ENCODE results near the gene SORCS2. TPM values are rescaled to one million over a fixed set of nuclear protein-coding genes. Genes with fewer than 3 reads are reported as not detected.

SORCS2 gene
- polyA plus RNA-seq, 3 donors: 0.46 to 0.55 TPM; not detected in 1

DNA sequence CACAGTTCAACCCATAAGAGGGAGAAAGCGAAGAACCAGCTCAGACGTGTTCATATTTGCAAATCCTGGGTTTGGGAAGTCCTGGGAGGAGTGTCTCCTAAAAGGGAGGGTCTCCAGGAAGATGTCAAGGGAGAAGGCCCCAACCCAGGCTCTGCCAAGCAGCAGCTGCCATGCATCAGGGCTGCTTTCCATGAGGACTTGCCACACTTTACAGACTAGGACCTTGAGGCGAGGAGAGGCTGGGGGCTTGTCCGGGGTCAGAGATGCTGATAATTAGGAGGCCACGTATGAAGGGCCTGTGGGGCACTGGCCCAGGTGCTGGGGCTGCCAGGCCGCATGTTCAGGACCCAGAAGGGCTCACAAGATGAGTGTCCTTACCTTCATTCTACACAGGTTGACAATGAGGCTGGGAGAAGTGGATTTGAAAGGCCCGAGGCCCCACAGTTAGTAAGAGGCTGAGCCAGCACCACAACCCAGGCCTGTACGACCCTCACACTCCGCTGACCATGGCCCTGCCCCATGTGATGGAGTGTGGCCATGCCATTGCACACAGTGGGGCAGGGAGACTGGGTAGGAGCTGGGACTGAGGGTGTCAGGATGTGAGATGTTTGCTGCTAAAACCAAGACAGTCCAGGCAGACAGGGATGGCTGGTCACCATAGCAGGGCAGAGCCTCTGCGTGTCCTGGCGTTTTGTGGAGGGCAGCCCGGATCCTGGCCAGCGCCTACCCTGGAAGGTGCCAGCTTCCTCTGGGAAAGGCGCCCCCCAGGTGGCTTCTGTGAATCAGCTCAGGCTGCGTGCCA, 147.6 kb downstream of the SORCS2 start:
- WGBS (ENCODE audit: insufficient coverage): 96% methylated on average over 11 of the region's 15 CpGs
- no peak for DNase-seq
- Histone ChIP-seq H4K20me1 (ENCODE audit: insufficient read depth, low read length) (no peaks in the 10 kb centered on the region), H3K27me3 (ENCODE audit: control insufficient read depth in 2 of 2, insufficient read depth in 2 of 2, low read length in 2 of 2) (no peaks in the 10 kb centered on the region), H3K36me3 (replicated peaks in 1 of 2; ENCODE audit: control insufficient read depth in 1 of 2, insufficient read depth in 2 of 2, low read length in 2 of 2) (no peaks in the 10 kb centered on the region), H3K9ac (ENCODE audit: insufficient read depth, low read length, poor library complexity, severe bottlenecking) (no peak overlapping the region), H3K4me1 (ENCODE audit: control insufficient read depth in 1 of 2, insufficient read depth in 2 of 2, low read length in 2 of 2) (no peaks in the 10 kb centered on the region), H3K4me3 (replicated peaks in 1 of 3; ENCODE audit: low read depth in 2 of 3, low read length in 3 of 3) (no peak overlapping the region), H2AFZ (ENCODE audit: insufficient read depth, low read depth, low read length, poor library complexity, severe bottlenecking) (no peak overlapping the region), H3K79me2 (ENCODE audit: insufficient read depth, low read length) (no peaks in the 10 kb centered on the region), H3K27ac (ENCODE audit: low read depth in 1 of 2, low read length in 2 of 2) (no peak overlapping the region), H3K9me3 (replicated peaks in 1 of 2; ENCODE audit: control insufficient read depth in 1 of 2, insufficient read depth in 1 of 2, low read length in 2 of 2) (no peaks in the 10 kb centered on the region), H3K4me2 (replicated peaks; ENCODE audit: extremely low read depth, low read length, poor library complexity, severe bottlenecking) (no peak overlapping the region)
- Mint-ChIP-seq H3K36me3 (no peaks in the 10 kb centered on the region), H3K27ac (no peak overlapping the region), H3K9me3 (peaks cover 0 to 9% (median 1%) of the 10 kb centered on the region in 7 donors), H3K4me1 (no peaks in the 10 kb centered on the region), H3K27me3 (ENCODE audit: low read depth in 3 of 3) (peaks cover 0 to 5% (median 4%) of the 10 kb centered on the region in 3 donors), H3K4me3 (no peak overlapping the region)
- intact Hi-C loops (cut with micrococcal nuclease): no loop called here
- TF ChIP-seq, protein P1, sequence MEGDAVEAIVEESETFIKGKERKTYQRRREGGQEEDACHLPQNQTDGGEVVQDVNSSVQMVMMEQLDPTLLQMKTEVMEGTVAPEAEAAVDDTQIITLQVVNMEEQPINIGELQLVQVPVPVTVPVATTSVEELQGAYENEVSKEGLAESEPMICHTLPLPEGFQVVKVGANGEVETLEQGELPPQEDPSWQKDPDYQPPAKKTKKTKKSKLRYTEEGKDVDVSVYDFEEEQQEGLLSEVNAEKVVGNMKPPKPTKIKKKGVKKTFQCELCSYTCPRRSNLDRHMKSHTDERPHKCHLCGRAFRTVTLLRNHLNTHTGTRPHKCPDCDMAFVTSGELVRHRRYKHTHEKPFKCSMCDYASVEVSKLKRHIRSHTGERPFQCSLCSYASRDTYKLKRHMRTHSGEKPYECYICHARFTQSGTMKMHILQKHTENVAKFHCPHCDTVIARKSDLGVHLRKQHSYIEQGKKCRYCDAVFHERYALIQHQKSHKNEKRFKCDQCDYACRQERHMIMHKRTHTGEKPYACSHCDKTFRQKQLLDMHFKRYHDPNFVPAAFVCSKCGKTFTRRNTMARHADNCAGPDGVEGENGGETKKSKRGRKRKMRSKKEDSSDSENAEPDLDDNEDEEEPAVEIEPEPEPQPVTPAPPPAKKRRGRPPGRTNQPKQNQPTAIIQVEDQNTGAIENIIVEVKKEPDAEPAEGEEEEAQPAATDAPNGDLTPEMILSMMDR (IDR thresholded peaks at IDR 0.05): no peak

DNA sequence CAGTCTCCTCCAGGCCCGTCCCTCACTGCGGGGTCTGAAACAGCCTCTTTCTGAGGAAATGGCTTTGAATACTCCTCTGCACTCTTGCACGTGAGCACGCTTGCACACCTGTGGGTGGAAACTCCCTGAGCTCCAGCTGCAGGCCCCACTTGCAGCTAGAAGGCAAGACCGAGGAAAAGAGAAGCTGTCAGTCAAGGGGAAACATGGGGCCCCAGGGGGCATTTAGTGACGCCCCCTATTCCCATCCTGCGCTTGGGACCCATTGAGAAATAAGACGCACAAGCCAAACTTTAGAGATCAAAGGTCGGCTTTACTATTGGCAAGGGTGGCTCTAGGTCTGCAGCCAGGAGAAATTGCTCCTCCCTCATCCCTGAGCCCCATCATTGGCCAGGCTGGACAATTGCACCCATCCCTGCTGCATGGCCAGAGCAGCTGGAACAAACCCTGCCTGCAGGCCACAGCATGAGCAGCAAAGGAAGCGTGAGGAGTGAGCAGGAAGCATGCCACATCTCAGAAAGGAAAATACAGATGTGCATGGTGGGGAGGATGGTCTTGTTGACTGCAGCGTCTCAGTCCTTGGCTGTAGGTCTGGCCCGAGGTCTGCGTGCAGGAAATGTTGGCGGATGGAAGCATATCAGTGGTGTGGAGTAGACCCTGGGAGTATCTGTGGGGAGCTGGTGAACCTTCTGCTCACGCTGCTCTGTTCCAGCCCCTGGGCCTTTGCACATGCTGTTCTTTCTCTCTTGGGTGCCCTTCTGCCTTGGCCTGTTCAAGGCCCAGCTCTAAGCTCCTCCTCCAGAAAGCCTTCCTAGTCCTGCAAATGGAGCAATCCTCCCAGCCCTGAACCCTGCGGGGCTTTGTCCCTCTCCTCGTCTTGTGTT, 148.5 kb downstream of the SORCS2 start:
- Histone ChIP-seq H2AFZ (ENCODE audit: insufficient read depth, low read depth, low read length, poor library complexity, severe bottlenecking) (no peak overlapping the region), H3K4me2 (replicated peaks; ENCODE audit: extremely low read depth, low read length, poor library complexity, severe bottlenecking) (no peak overlapping the region), H3K9ac (ENCODE audit: insufficient read depth, low read length, poor library complexity, severe bottlenecking) (no peak overlapping the region), H3K36me3 (replicated peaks in 1 of 2; ENCODE audit: control insufficient read depth in 1 of 2, insufficient read depth in 2 of 2, low read length in 2 of 2) (no peaks in the 10 kb centered on the region), H3K4me1 (ENCODE audit: control insufficient read depth in 1 of 2, insufficient read depth in 2 of 2, low read length in 2 of 2) (no peaks in the 10 kb centered on the region), H3K27me3 (ENCODE audit: control insufficient read depth in 2 of 2, insufficient read depth in 2 of 2, low read length in 2 of 2) (no peaks in the 10 kb centered on the region), H3K27ac (ENCODE audit: low read depth in 1 of 2, low read length in 2 of 2) (no peak overlapping the region), H3K4me3 (replicated peaks in 1 of 3; ENCODE audit: low read depth in 2 of 3, low read length in 3 of 3) (no peak overlapping the region), H3K79me2 (ENCODE audit: insufficient read depth, low read length) (no peaks in the 10 kb centered on the region), H3K9me3 (replicated peaks in 1 of 2; ENCODE audit: control insufficient read depth in 1 of 2, insufficient read depth in 1 of 2, low read length in 2 of 2) (no peaks in the 10 kb centered on the region), H4K20me1 (ENCODE audit: insufficient read depth, low read length) (no peaks in the 10 kb centered on the region)
- Mint-ChIP-seq H3K27ac (no peak overlapping the region), H3K36me3 (no peaks in the 10 kb centered on the region), H3K9me3 (peaks cover 0 to 15% (median 4%) of the 10 kb centered on the region in 7 donors), H3K4me1 (no peaks in the 10 kb centered on the region), H3K4me3 (no peak overlapping the region), H3K27me3 (ENCODE audit: low read depth in 3 of 3) (peaks cover 0 to 8% (median 6%) of the 10 kb centered on the region in 3 donors)
- no peak for DNase-seq
- TF ChIP-seq, protein P1 (IDR thresholded peaks at IDR 0.05): no peak
- 95% methylated on average over 15 of the region's 17 CpGs for WGBS (ENCODE audit: insufficient coverage)
- intact Hi-C loops (cut with micrococcal nuclease): no loop called here

All from CD14-positive monocyte (primary cell).